Adipocyte (in vitro differentiated cells): Measurements from ENCODE around the gene PKMYT1.
"Not testable (repeated sequence)": the region's sequence is repeated elsewhere in the genome, so short reads cannot be mapped to it uniquely, and the experiment has no call there.

Experiments
- DNase-seq: peaks from one replicate; pipeline ENCODE4 v3.0.0-alpha.2; 2015; ENCODE audit warnings: low read depth
- H3K27me3 ChIP-seq: replicated peaks from 2 replicates; pipeline ENCODE4 v1.7.0; 2013; ENCODE audit warnings: mild to moderate bottlenecking, low read length, moderate library complexity; ENCODE audit not compliant: control insufficient read depth, insufficient read depth
- H3K36me3 ChIP-seq: 2 replicates; pipeline ENCODE4 v1.7.0; 2013; ENCODE audit warnings: low read length, mild to moderate bottlenecking, moderate library complexity; ENCODE audit not compliant: control insufficient read depth, insufficient read depth, severe bottlenecking
- H3K4me1 ChIP-seq: 2 replicates; pipeline ENCODE4 v1.7.0; 2013; ENCODE audit warnings: mild to moderate bottlenecking, low read length, moderate library complexity; ENCODE audit not compliant: control insufficient read depth, insufficient read depth
- H3K4me3 ChIP-seq: 2 replicates; pipeline ENCODE4 v1.7.0; 2013; ENCODE audit warnings: mild to moderate bottlenecking, low read length, moderate library complexity
- H3K9ac ChIP-seq: 2 replicates; pipeline ENCODE4 v1.7.0; 2013; ENCODE audit warnings: mild to moderate bottlenecking, low read length, moderate library complexity
- H3K9me3 ChIP-seq: 2 replicates; pipeline ENCODE4 v1.7.0; 2013; ENCODE audit warnings: mild to moderate bottlenecking, low read length, moderate library complexity; ENCODE audit not compliant: control insufficient read depth

Gene PKMYT1

GRCh38 chr16:2950773-2951172 lies 29.5 kb downstream of the PKMYT1 start:
- H3K27me3 ChIP-seq, result peaks cover 16% of the 10 kb centered on the region
- no peak overlapping the region for H3K9ac ChIP-seq
- peaks cover 21% of the 10 kb centered on the region for H3K36me3 ChIP-seq
- no peaks in the 10 kb centered on the region for H3K4me1 ChIP-seq
- no peak for DNase-seq
- H3K4me3 ChIP-seq, result no peak overlapping the region
- no peaks in the 10 kb centered on the region for H3K9me3 ChIP-seq

GRCh38 chr16:2950353-2950724 lies 29.9 kb downstream of the PKMYT1 start:
- Histone ChIP-seq H3K9ac (no peak overlapping the region), H3K27me3 (peaks cover 16% of the 10 kb centered on the region), H3K4me1 (no peaks in the 10 kb centered on the region), H3K36me3 (peaks cover 21% of the 10 kb centered on the region), H3K9me3 (no peaks in the 10 kb centered on the region), H3K4me3 (no peak overlapping the region)
- no peak for DNase-seq

- H3K9me3 ChIP-seq, result no peaks in the 10 kb centered on the region
- H3K27me3 ChIP-seq, result peaks cover 12% of the 10 kb centered on the region
- H3K4me1 ChIP-seq, result no peaks in the 10 kb centered on the region
- no peak overlapping the region for H3K9ac ChIP-seq
- no peak for DNase-seq
- H3K4me3 ChIP-seq, result no peak overlapping the region
- peaks cover 21% of the 10 kb centered on the region for H3K36me3 ChIP-seq
Measured at GRCh38 chr16:2949705-2950352, 30.4 kb downstream of the PKMYT1 start.

GRCh38 chr16:2948807-2949704 lies 31.2 kb downstream of the PKMYT1 start:
- H3K4me3 ChIP-seq, result no peak overlapping the region
- H3K9me3 ChIP-seq, result no peaks in the 10 kb centered on the region
- DNase-seq, result no peak
- H3K36me3 ChIP-seq, result peaks cover 23% of the 10 kb centered on the region
- H3K4me1 ChIP-seq, result no peaks in the 10 kb centered on the region
- no peak overlapping the region for H3K9ac ChIP-seq
- H3K27me3 ChIP-seq, result peaks cover 6% of the 10 kb centered on the region

- Histone ChIP-seq H3K4me3 (no peak overlapping the region), H3K27me3 (no peaks in the 10 kb centered on the region), H3K9ac (no peak overlapping the region), H3K36me3 (peaks cover 42% of the 10 kb centered on the region), H3K4me1 (no peaks in the 10 kb centered on the region), H3K9me3 (no peaks in the 10 kb centered on the region)
- no peak for DNase-seq
Measured at GRCh38 chr16:2946649-2947048, 33.6 kb downstream of the PKMYT1 start.

GRCh38 chr16:2943716-2944115 lies 36.5 kb downstream of the PKMYT1 start:
- DNase-seq, H3K9ac ChIP-seq, H3K4me3 ChIP-seq, H3K4me1 ChIP-seq, H3K27me3 ChIP-seq, H3K9me3 ChIP-seq: not testable (repeated sequence)
- peaks cover 58% of the 10 kb centered on the region for H3K36me3 ChIP-seq

GRCh38 chr16:2942045-2942444 lies 38.2 kb downstream of the PKMYT1 start:
- Histone ChIP-seq H3K36me3 (peaks cover 67% of the 10 kb centered on the region), H3K27me3 (no peaks in the 10 kb centered on the region), H3K4me3 (no peak overlapping the region), H3K9ac (no peak overlapping the region), H3K9me3 (no peaks in the 10 kb centered on the region), H3K4me1 (no peaks in the 10 kb centered on the region)
- DNase-seq, result no peak

- no peaks in the 10 kb centered on the region for H3K9me3 ChIP-seq
- H3K4me3 ChIP-seq, result no peak overlapping the region
- no peaks in the 10 kb centered on the region for H3K27me3 ChIP-seq
- H3K9ac ChIP-seq, result no peak overlapping the region
- peaks cover 74% of the 10 kb centered on the region for H3K36me3 ChIP-seq
- H3K4me1 ChIP-seq, result no peaks in the 10 kb centered on the region
- no peak for DNase-seq
Measured at GRCh38 chr16:2939968-2940367, 40.3 kb downstream of the PKMYT1 start.

GRCh38 chr16:2938206-2938605 lies 42.0 kb downstream of the PKMYT1 start:
- Histone ChIP-seq H3K4me1 (no peaks in the 10 kb centered on the region), H3K9me3 (no peaks in the 10 kb centered on the region), H3K4me3 (no peak overlapping the region), H3K36me3 (peaks cover 76% of the 10 kb centered on the region), H3K9ac (no peak overlapping the region), H3K27me3 (no peaks in the 10 kb centered on the region)
- DNase-seq, result no peak

GRCh38 chr16:2937170-2937569 lies 43.1 kb downstream of the PKMYT1 start:
- Histone ChIP-seq H3K9me3 (no peaks in the 10 kb centered on the region), H3K9ac (no peak overlapping the region), H3K27me3 (no peaks in the 10 kb centered on the region), H3K4me1 (no peaks in the 10 kb centered on the region), H3K36me3 (peaks cover 74% of the 10 kb centered on the region), H3K4me3 (no peak overlapping the region)
- no peak for DNase-seq

- H3K36me3 ChIP-seq, result peaks cover 73% of the 10 kb centered on the region
- H3K9me3 ChIP-seq, result no peaks in the 10 kb centered on the region
- no peak overlapping the region for H3K9ac ChIP-seq
- H3K4me3 ChIP-seq, result no peak overlapping the region
- DNase-seq, result no peak
- H3K27me3 ChIP-seq, result no peaks in the 10 kb centered on the region
- H3K4me1 ChIP-seq, result no peaks in the 10 kb centered on the region
Measured at GRCh38 chr16:2936436-2937011, 43.7 kb downstream of the PKMYT1 start.
